Peyer's patch (tissue), 4 donors: ENCODE data around the gene PSMC6.

ENCODE experiments used
- CTCF ChIP-seq, 6 experiments: fragments of 450-650 bp in 4 of 6; fragments of 200-600 bp in 2 of 6; sonication (generic) in 1 of 6; IDR thresholded peaks; one replicate each; pipeline ENCODE4 v1.5.1; 2017 to 2019; ENCODE audit warnings: antibody characterized with exemption in 6 of 6, mild to moderate bottlenecking in 3 of 6, moderate library complexity in 1 of 6
- POLR2A ChIP-seq, 2 donors: fragments of 450-650 bp; IDR thresholded peaks; one replicate each; pipeline ENCODE4 v1.5.1; 2017; ENCODE audit warnings: antibody characterized with exemption in 2 of 2, mild to moderate bottlenecking in 2 of 2, moderate library complexity in 2 of 2

GRCh38 chr14:52686176-52686575 is 20.8 kb upstream of the PSMC6 start:
- no peak for TF ChIP-seq CTCF (IDR thresholded peaks at IDR 0.05)
- TF ChIP-seq POLR2A (IDR thresholded peaks at IDR 0.05) = no peak
